Smooth muscle cell (in vitro differentiated cells): Measurements from ENCODE around the gene ULK4. TPM values are rescaled to one million over a fixed set of nuclear protein-coding genes. Genes with fewer than 3 reads are reported as not detected.

ENCODE experiments used
- DNase-seq: peaks from one replicate; lab custom pipeline; 2025; ENCODE audit not compliant: unreplicated experiment; lab: John Stamatoyannopoulos, UW
- H2AFZ ChIP-seq: fragments of 200-600 bp; sonication (generic); 2 replicates; pipeline ENCODE4 v1.6.0; 2016; ENCODE audit warnings: antibody characterized with exemption, low read depth, mild to moderate bottlenecking
- H3F3A ChIP-seq: fragments of 200-600 bp; sonication (generic); 2 replicates; pipeline ENCODE4 v1.6.0; 2017; ENCODE audit warnings: antibody characterized with exemption, low read depth
- H3K27ac ChIP-seq: fragments of 200-600 bp; sonication (generic); 2 replicates; pipeline ENCODE4 v1.5.1; 2016; ENCODE audit warnings: low read depth, mild to moderate bottlenecking
- H3K27me3 ChIP-seq: fragments of 200-600 bp; sonication (generic); 2 replicates; pipeline ENCODE4 v1.6.1; 2016; ENCODE audit warnings: low read depth, mild to moderate bottlenecking
- H3K36me3 ChIP-seq: fragments of 200-600 bp; sonication (generic); 2 replicates; pipeline ENCODE4 v1.5.1; 2016; ENCODE audit warnings: low read depth
- H3K4me1 ChIP-seq: fragments of 200-600 bp; sonication (generic); 2 replicates; pipeline ENCODE4 v1.5.1; 2016; ENCODE audit warnings: low read depth
- H3K4me2 ChIP-seq: fragments of 200-600 bp; sonication (generic); 2 replicates; pipeline ENCODE4 v1.6.0; 2016; ENCODE audit warnings: mild to moderate bottlenecking
- H3K4me3 ChIP-seq: fragments of 200-600 bp; sonication (generic); 2 replicates; pipeline ENCODE4 v1.5.1; 2016; ENCODE audit warnings: mild to moderate bottlenecking
- H3K79me2 ChIP-seq: fragments of 200-600 bp; sonication (generic); 2 replicates; pipeline ENCODE4 v1.6.0; 2016; ENCODE audit warnings: low read depth, mild to moderate bottlenecking
- H3K9ac ChIP-seq: fragments of 200-600 bp; sonication (generic); 2 replicates; pipeline ENCODE4 v1.6.0; 2016; ENCODE audit warnings: low read depth
- H3K9me3 ChIP-seq: fragments of 200-600 bp; sonication (generic); replicated peaks from 2 replicates; pipeline ENCODE4 v1.5.1; 2016; ENCODE audit warnings: low read depth
- H4K20me1 ChIP-seq: fragments of 200-600 bp; sonication (generic); 2 replicates; pipeline ENCODE4 v1.6.0; 2016; ENCODE audit warnings: low read depth
- WGBS: methylation state at CpG from one replicate; pipeline ENCODE4 v1.1.7; 2016; ENCODE audit warnings: low lambda C conversion rate; 5-methylcytosine and 5-hydroxymethylcytosine counted together
- polyA plus RNA-seq: library from polyadenylated mRNA; unstranded; fragments of >200 nt; fragmentation: Nextera tagmentation; extraction: Ambion mirVana; gene quantifications from 2 replicates; pipeline ENCODE4 v1.2.1, GENCODE V29; 2016
- total RNA-seq: library from RNA; depleted of rRNA; stranded (reverse); fragments of >200 nt; gene quantifications from 2 replicates; pipeline ENCODE4 v1.2.3, GENCODE V29; 2014
- TF ChIP-seq, protein P1 (sequence below): fragments of 200-600 bp; sonication (generic); IDR thresholded peaks from 2 replicates; pipeline ENCODE4 v1.5.1; 2017; ENCODE audit warnings: borderline replicate concordance, mild to moderate bottlenecking, antibody characterized with exemption; ENCODE audit not compliant: insufficient read depth, poor library complexity, severe bottlenecking

ULK4 gene
- total and polyA plus RNA-seq, 2 experiments from 2014 or later = 4.3 to 14.2 TPM

DNA sequence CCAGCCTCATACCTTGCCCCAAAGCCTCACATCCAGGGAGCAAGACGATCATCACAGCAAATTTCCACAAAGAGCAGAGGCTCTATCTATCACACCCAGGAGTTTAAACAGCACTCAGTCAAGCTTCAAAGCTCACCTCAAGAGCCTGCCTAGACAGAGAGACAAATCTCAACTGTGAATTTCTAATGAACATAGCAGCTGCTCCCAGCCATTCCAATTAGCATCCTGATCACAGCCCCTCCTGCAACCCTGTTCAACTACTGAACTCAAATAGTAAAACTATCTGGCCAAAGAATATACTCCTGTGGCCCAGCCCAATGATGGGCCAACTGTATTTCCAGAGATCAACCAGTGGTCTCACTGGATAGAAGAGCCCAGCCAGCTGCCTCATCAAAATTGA, 492.8 kb downstream of the ULK4 start:
- Histone ChIP-seq H3F3A (no peaks in the 10 kb centered on the region), H2AFZ (no peak overlapping the region), H3K79me2 (no peaks in the 10 kb centered on the region), H3K4me3 (no peak overlapping the region), H3K9me3 (peaks cover 25% of the 10 kb centered on the region), H4K20me1 (no peaks in the 10 kb centered on the region), H3K4me2 (no peak overlapping the region), H3K27ac (no peak overlapping the region), H3K27me3 (no peaks in the 10 kb centered on the region), H3K4me1 (no peaks in the 10 kb centered on the region), H3K9ac (no peak overlapping the region), H3K36me3 (peaks cover 7% of the 10 kb centered on the region)
- TF ChIP-seq, protein P1, sequence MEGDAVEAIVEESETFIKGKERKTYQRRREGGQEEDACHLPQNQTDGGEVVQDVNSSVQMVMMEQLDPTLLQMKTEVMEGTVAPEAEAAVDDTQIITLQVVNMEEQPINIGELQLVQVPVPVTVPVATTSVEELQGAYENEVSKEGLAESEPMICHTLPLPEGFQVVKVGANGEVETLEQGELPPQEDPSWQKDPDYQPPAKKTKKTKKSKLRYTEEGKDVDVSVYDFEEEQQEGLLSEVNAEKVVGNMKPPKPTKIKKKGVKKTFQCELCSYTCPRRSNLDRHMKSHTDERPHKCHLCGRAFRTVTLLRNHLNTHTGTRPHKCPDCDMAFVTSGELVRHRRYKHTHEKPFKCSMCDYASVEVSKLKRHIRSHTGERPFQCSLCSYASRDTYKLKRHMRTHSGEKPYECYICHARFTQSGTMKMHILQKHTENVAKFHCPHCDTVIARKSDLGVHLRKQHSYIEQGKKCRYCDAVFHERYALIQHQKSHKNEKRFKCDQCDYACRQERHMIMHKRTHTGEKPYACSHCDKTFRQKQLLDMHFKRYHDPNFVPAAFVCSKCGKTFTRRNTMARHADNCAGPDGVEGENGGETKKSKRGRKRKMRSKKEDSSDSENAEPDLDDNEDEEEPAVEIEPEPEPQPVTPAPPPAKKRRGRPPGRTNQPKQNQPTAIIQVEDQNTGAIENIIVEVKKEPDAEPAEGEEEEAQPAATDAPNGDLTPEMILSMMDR = no peak
- no peak for DNase-seq
- 94% methylated on average over 1 of the region's 1 CpG for WGBS

DNA sequence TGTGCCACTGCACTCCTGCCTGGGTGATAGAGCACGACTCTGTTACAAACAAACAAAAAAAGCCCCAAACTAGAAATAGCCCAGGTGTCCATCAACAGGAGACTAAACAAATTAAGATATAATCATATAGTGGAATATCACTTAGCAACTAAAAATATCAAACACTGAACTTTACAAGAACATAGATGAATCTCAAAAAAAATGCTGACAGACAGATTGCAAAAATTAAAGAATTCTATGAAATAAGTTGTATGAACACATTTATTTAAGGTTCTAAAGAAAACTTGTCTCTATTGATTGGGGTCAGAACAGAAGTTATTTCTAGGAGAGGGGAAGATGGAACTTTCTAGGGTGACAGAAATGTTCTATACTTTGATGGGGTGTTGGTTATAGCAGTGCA, 494.4 kb downstream of the ULK4 start:
- Histone ChIP-seq H3K9me3 (peaks cover 14% of the 10 kb centered on the region), H3K4me2 (no peak overlapping the region), H3K36me3 (peaks cover 7% of the 10 kb centered on the region), H4K20me1 (no peaks in the 10 kb centered on the region), H3K27ac (no peak overlapping the region), H3K27me3 (no peaks in the 10 kb centered on the region), H3K4me3 (no peak overlapping the region), H3F3A (no peaks in the 10 kb centered on the region), H3K9ac (no peak overlapping the region), H3K4me1 (no peaks in the 10 kb centered on the region), H3K79me2 (no peaks in the 10 kb centered on the region), H2AFZ (no peak overlapping the region)
- WGBS = 100% methylated on average over 1 of the region's 1 CpG
- no peak for DNase-seq
- TF ChIP-seq, protein P1 = no peak

DNA sequence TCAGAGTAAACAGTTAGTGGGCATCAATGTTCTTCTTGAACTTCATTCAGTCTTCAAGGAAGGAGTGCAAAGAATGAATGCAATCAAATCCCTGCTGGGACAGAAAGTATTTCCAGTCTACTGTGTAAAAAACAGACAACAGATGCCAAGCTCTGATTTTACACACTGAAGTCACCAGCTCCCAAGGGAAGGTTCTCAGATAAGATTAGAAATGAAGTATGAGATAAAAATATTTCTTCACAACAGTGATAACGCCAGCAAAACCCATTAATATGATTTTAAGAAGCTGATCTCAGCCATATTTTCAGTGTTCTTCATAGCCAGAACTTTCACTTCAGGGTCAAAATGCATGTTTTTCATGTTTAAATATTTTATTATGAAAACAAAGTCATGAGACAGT, 497.0 kb downstream of the ULK4 start:
- Histone ChIP-seq H3K9me3 (no peaks in the 10 kb centered on the region), H3K27ac (no peak overlapping the region), H3K79me2 (no peaks in the 10 kb centered on the region), H3K4me2 (no peak overlapping the region), H3K4me3 (no peak overlapping the region), H3K9ac (no peak overlapping the region), H4K20me1 (no peaks in the 10 kb centered on the region), H2AFZ (no peak overlapping the region), H3F3A (no peaks in the 10 kb centered on the region), H3K4me1 (no peaks in the 10 kb centered on the region), H3K27me3 (no peaks in the 10 kb centered on the region), H3K36me3 (no peaks in the 10 kb centered on the region)
- 60% methylated on average over 1 of the region's 1 CpG for WGBS
- DNase-seq = no peak
- TF ChIP-seq, protein P1 = no peak

DNA sequence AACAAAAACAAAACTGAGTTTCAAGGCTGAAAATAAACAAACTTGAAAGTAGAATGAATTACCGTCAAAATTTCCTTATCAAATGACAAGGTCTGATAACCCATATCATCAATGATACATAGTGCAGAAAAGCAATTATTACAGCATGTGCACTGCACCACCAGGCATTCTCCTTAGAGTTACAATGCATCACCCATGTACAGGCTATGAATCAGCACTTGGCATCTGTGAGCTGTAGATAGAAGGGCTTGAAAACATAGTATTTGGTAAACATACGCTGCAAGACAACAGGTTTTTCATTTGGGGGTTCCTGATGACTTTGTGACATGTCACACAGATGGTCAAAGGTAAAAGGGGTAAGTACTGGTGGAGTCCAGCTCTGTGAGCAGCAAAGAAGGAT, 497.5 kb downstream of the ULK4 start:
- no peaks in the 10 kb centered on the region for H3F3A ChIP-seq
- no peak overlapping the region for H3K4me2 ChIP-seq
- H3K27ac ChIP-seq = no peak overlapping the region
- no peaks in the 10 kb centered on the region for H3K9me3 ChIP-seq
- DNase-seq = no peak
- TF ChIP-seq, protein P1 = no peak
- H2AFZ ChIP-seq = no peak overlapping the region
- no peaks in the 10 kb centered on the region for H3K27me3 ChIP-seq
- H3K36me3 ChIP-seq = no peaks in the 10 kb centered on the region
- H3K4me3 ChIP-seq = no peak overlapping the region
- 75% methylated on average over 2 of the region's 2 CpGs for WGBS
- no peaks in the 10 kb centered on the region for H4K20me1 ChIP-seq
- no peaks in the 10 kb centered on the region for H3K79me2 ChIP-seq
- H3K4me1 ChIP-seq = no peaks in the 10 kb centered on the region
- H3K9ac ChIP-seq = no peak overlapping the region
